H9 (cell line): ENCODE measurements around the gene NOS1AP. TPM values are rescaled to one million over a fixed set of nuclear protein-coding genes. Genes with fewer than 3 reads are reported as not detected.

Experiments
- DNase-seq: peaks from one replicate; pipeline ENCODE4 v3.0.0-alpha.2; 2017
- H2AFZ ChIP-seq: one replicate; pipeline ENCODE4 v1.6.1; 2013; ENCODE audit warnings: mild to moderate bottlenecking, low read length, control low read depth, moderate library complexity
- H2AK5ac ChIP-seq: 2 replicates; pipeline ENCODE4 v1.6.1; 2013; ENCODE audit warnings: low read length, control low read depth, mixed read lengths; ENCODE audit not compliant: insufficient read length
- H2BK120ac ChIP-seq: one replicate; pipeline ENCODE4 v1.6.1; 2013; ENCODE audit warnings: low read depth, mild to moderate bottlenecking, low read length, control low read depth, inconsistent platforms; ENCODE audit not compliant: poor library complexity, severe bottlenecking
- H2BK12ac ChIP-seq: 2 replicates; pipeline ENCODE4 v1.6.1; 2013; ENCODE audit warnings: low read length, control low read depth, mixed read lengths, low read depth; ENCODE audit not compliant: insufficient read length
- H2BK15ac ChIP-seq: 2 replicates; pipeline ENCODE4 v1.6.1; 2013; ENCODE audit warnings: low read depth, low read length, control low read depth
- H2BK20ac ChIP-seq: one replicate; pipeline ENCODE4 v1.6.1; 2013; ENCODE audit warnings: low read depth, mild to moderate bottlenecking, low read length, control low read depth, inconsistent platforms; ENCODE audit not compliant: poor library complexity, severe bottlenecking
- H2BK5ac ChIP-seq: 2 replicates; pipeline ENCODE4 v1.6.1; 2013; ENCODE audit warnings: low read length, control low read depth, mixed read lengths; ENCODE audit not compliant: insufficient read length
- H3K14ac ChIP-seq: 2 replicates; pipeline ENCODE4 v1.6.1; 2013; ENCODE audit warnings: low read length, control low read depth; ENCODE audit not compliant: insufficient read depth
- H3K18ac ChIP-seq: 2 replicates; pipeline ENCODE4 v1.6.1; 2013; ENCODE audit warnings: low read depth, mild to moderate bottlenecking, mixed read lengths, low read length, control low read depth; ENCODE audit not compliant: insufficient read length
- H3K23ac ChIP-seq: 2 replicates; pipeline ENCODE4 v1.6.1; 2013; ENCODE audit warnings: low read length, control low read depth, mixed read lengths, low read depth; ENCODE audit not compliant: insufficient read length
- H3K23me2 ChIP-seq: 2 replicates; pipeline ENCODE4 v1.6.1; 2013; ENCODE audit warnings: low read depth, mild to moderate bottlenecking, mixed read lengths, low read length, control low read depth; ENCODE audit not compliant: insufficient read length, poor library complexity, severe bottlenecking
- H3K27ac ChIP-seq: 2 replicates; pipeline ENCODE4 v1.5.1; 2013; ENCODE audit warnings: low read length, control low read depth, mixed read lengths, low read depth; ENCODE audit not compliant: insufficient read length
- H3K27me3 ChIP-seq: 2 replicates; pipeline ENCODE4 v1.6.1; 2013; ENCODE audit warnings: low read length, control low read depth, inconsistent platforms; ENCODE audit not compliant: insufficient read depth
- H3K4ac ChIP-seq: 2 replicates; pipeline ENCODE4 v1.6.1; 2013; ENCODE audit warnings: low read depth, mild to moderate bottlenecking, control low read depth, inconsistent platforms, low read length, moderate library complexity
- H3K4me1 ChIP-seq: 2 replicates; pipeline ENCODE4 v1.6.1; 2013; ENCODE audit warnings: low read length, control low read depth, inconsistent platforms; ENCODE audit not compliant: insufficient read depth
- H3K4me2 ChIP-seq: 2 replicates; pipeline ENCODE4 v1.6.1; 2013; ENCODE audit warnings: low read length, control low read depth, mixed read lengths; ENCODE audit not compliant: insufficient read length, insufficient read depth
- H3K56ac ChIP-seq: 2 replicates; pipeline ENCODE4 v1.6.1; 2013; ENCODE audit warnings: low read depth, mild to moderate bottlenecking, mixed read lengths, low read length, control low read depth; ENCODE audit not compliant: insufficient read length
- H3K79me1 ChIP-seq: 2 replicates; pipeline ENCODE4 v1.6.1; 2013; ENCODE audit warnings: low read depth, mild to moderate bottlenecking, moderate library complexity, low read length, control low read depth, inconsistent platforms; ENCODE audit not compliant: insufficient read depth, poor library complexity, severe bottlenecking
- H3K79me2 ChIP-seq: 2 replicates; pipeline ENCODE4 v1.6.1; 2013; ENCODE audit warnings: low read length, control low read depth, inconsistent platforms; ENCODE audit not compliant: insufficient read depth
- H3K9ac ChIP-seq: 2 replicates; pipeline ENCODE4 v1.6.1; 2013; ENCODE audit warnings: low read length, control low read depth, mixed read lengths; ENCODE audit not compliant: insufficient read length; ENCODE audit errors: extremely low read depth
- H3K9me3 ChIP-seq: one replicate; pipeline ENCODE4 v1.6.1; 2013; ENCODE audit warnings: low read depth, low read length, inconsistent platforms; ENCODE audit not compliant: control insufficient read depth
- H3T11ph ChIP-seq: one replicate; pipeline ENCODE4 v1.6.1; 2013; ENCODE audit warnings: mild to moderate bottlenecking, low read length, control low read depth, inconsistent platforms
- H4K20me1 ChIP-seq: one replicate; pipeline ENCODE4 v1.6.1; 2013; ENCODE audit not compliant: control insufficient read depth, insufficient read length, insufficient read depth
- H4K5ac ChIP-seq: 2 replicates; pipeline ENCODE4 v1.6.1; 2013; ENCODE audit warnings: low read depth, mild to moderate bottlenecking, mixed read lengths, low read length, control low read depth; ENCODE audit not compliant: insufficient read length
- H4K8ac ChIP-seq: replicated peaks from 2 replicates; pipeline ENCODE4 v1.6.1; 2013; ENCODE audit warnings: low read length, control low read depth, mixed read lengths, low read depth; ENCODE audit not compliant: insufficient read length
- H4K91ac ChIP-seq: 2 replicates; pipeline ENCODE4 v1.6.1; 2013; ENCODE audit warnings: low read depth, mild to moderate bottlenecking, moderate library complexity, mixed read lengths, low read length, control low read depth; ENCODE audit not compliant: insufficient read length
- H3K27ac Mint-ChIP-seq, 3 experiments: 2 replicates in 2 of 3; 3 replicates in 1 of 3; pipeline ENCODE4 v1.8.0; 2020 to 2021; ENCODE audit warnings: mixed read lengths in 3 of 3, mild to moderate bottlenecking in 1 of 3, moderate library complexity in 1 of 3
- H3K27me3 Mint-ChIP-seq: 2 replicates; pipeline ENCODE4 v1.8.0; 2021; ENCODE audit warnings: low read depth, mild to moderate bottlenecking, moderate library complexity, mixed read lengths
- H3K36me3 Mint-ChIP-seq, 3 experiments: 2 replicates in 2 of 3; 3 replicates in 1 of 3; pipeline ENCODE4 v1.8.0; 2020 to 2021; ENCODE audit warnings: low read depth in 3 of 3, mixed read lengths in 3 of 3; ENCODE audit not compliant: insufficient read depth in 1 of 3
- H3K4me1 Mint-ChIP-seq, 2 experiments: 2 replicates each; pipeline ENCODE4 v1.8.0; 2020; ENCODE audit warnings: mixed read lengths in 2 of 2
- H3K4me3 Mint-ChIP-seq, 2 experiments: 2 replicates in 1 of 2; 3 replicates in 1 of 2; pipeline ENCODE4 v1.8.0; 2020 to 2021; ENCODE audit warnings: mild to moderate bottlenecking in 2 of 2, mixed read lengths in 2 of 2, moderate library complexity in 1 of 2
- H3K9me3 Mint-ChIP-seq, 2 experiments: 2 replicates in 1 of 2; 3 replicates in 1 of 2; pipeline ENCODE4 v1.8.0; 2020; ENCODE audit warnings: mild to moderate bottlenecking in 2 of 2, mixed read lengths in 2 of 2, moderate library complexity in 1 of 2
- WGBS: extraction: QIAGEN DNeasy Blood & Tissue Kit; methylation state at CpG from one replicate; pipeline ENCODE4 v1.1.7; 2013; ENCODE audit warnings: missing lambda C conversion rate, low lambda C conversion rate, mixed read lengths; ENCODE audit not compliant: insufficient read length; ENCODE audit errors: extremely low coverage; 5-methylcytosine and 5-hydroxymethylcytosine counted together
- total RNA-seq: library from RNA; stranded (reverse); gene quantifications from 2 replicates; pipeline ENCODE4 v1.2.1, GENCODE V29; 2021
- TF ChIP-seq, protein P1 (sequence below): fragments of 200-600 bp; sonication (generic); conservative IDR thresholded peaks from 3 replicates; pipeline ENCODE4 v1.8.0; 2021; ENCODE audit warnings: antibody characterized with exemption, mild to moderate bottlenecking

The NOS1AP gene
- total RNA-seq, 1 experiment from 2014 or later, result 8.4 TPM

DNA sequence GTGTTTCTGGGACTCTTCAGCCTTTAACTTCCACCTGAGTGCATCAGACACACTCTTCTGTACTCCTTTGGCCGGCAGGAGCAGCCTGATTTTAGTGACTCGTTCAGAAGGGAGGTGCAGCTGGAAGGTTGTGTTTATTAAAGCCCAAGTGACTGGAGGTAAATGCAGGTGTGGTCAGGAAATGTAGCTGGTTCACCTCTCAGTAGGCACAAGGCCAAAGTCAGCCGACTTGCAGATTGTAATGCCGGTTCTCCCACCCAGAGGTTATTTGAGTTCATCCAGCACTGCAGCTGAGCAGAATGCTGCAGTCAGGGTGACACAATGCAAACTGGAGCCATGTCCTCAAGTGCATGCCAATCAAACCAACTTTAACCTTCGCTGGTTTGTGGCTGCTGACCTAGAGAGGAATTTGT lies 215.7 kb downstream of the NOS1AP start:
- no peak overlapping the region for H2BK15ac ChIP-seq
- no CpG with 5 or more reads among the region's 5 CpGs for WGBS
- no peak overlapping the region for H2BK120ac ChIP-seq
- no peak for DNase-seq
- H3K14ac ChIP-seq, result no peak overlapping the region
- H3K79me2 ChIP-seq, result no peaks in the 10 kb centered on the region
- no peak overlapping the region for H2AFZ ChIP-seq
- H3K9me3 ChIP-seq, result no peaks in the 10 kb centered on the region
- no peak overlapping the region for H3K4me3 Mint-ChIP-seq
- no peak overlapping the region for H3T11ph ChIP-seq
- no peaks in the 10 kb centered on the region for H3K9me3 Mint-ChIP-seq
- no peaks in the 10 kb centered on the region for H3K79me1 ChIP-seq
- no peak overlapping the region for H3K4ac ChIP-seq
- H3K18ac ChIP-seq, result no peak overlapping the region
- TF ChIP-seq, protein P1, sequence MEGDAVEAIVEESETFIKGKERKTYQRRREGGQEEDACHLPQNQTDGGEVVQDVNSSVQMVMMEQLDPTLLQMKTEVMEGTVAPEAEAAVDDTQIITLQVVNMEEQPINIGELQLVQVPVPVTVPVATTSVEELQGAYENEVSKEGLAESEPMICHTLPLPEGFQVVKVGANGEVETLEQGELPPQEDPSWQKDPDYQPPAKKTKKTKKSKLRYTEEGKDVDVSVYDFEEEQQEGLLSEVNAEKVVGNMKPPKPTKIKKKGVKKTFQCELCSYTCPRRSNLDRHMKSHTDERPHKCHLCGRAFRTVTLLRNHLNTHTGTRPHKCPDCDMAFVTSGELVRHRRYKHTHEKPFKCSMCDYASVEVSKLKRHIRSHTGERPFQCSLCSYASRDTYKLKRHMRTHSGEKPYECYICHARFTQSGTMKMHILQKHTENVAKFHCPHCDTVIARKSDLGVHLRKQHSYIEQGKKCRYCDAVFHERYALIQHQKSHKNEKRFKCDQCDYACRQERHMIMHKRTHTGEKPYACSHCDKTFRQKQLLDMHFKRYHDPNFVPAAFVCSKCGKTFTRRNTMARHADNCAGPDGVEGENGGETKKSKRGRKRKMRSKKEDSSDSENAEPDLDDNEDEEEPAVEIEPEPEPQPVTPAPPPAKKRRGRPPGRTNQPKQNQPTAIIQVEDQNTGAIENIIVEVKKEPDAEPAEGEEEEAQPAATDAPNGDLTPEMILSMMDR, result no peak
- no peak overlapping the region for H3K27ac ChIP-seq
- no peak overlapping the region for H3K23ac ChIP-seq
- H3K27me3 Mint-ChIP-seq, result no peaks in the 10 kb centered on the region
- no peak overlapping the region for H3K27ac Mint-ChIP-seq
- H4K91ac ChIP-seq, result no peak overlapping the region
- no peaks in the 10 kb centered on the region for H4K20me1 ChIP-seq
- no peak overlapping the region for H3K4me2 ChIP-seq
- no peaks in the 10 kb centered on the region for H3K27me3 ChIP-seq
- no peak overlapping the region for H2AK5ac ChIP-seq
- H2BK5ac ChIP-seq, result no peak overlapping the region
- H3K36me3 Mint-ChIP-seq, result no peaks in the 10 kb centered on the region; a peak in 2 of 7 replicates
- no peak overlapping the region for H4K8ac ChIP-seq
- H3K56ac ChIP-seq, result no peak overlapping the region
- H3K23me2 ChIP-seq, result no peaks in the 10 kb centered on the region
- no peak overlapping the region for H3K9ac ChIP-seq
- no peak overlapping the region for H2BK20ac ChIP-seq
- no peaks in the 10 kb centered on the region for H3K4me1 ChIP-seq
- H3K4me1 Mint-ChIP-seq, result peaks cover 11 to 12% of the 10 kb centered on the region in 2 experiments
- no peak overlapping the region for H2BK12ac ChIP-seq
- no peak overlapping the region for H4K5ac ChIP-seq
